Testis (tissue), 3 donors: Measurements from ENCODE around the gene FRMD8. TPM values are rescaled to one million over a fixed set of nuclear protein-coding genes. Genes with fewer than 3 reads are reported as not detected.
A peak's percentile ranks its signal among the peaks of the same experiment; 100 is the strongest.

Experiments used
- DNase-seq: peaks from one replicate; pipeline ENCODE4 v3.0.0-alpha.2; 2019
- H3K27ac ChIP-seq, 2 donors: fragments of 200-600 bp; sonication (generic); one replicate each; pipeline ENCODE4 v1.5.1; 2019
- H3K27me3 ChIP-seq: fragments of 200-600 bp; sonication (generic); one replicate; pipeline ENCODE4 v1.5.1; 2019
- H3K36me3 ChIP-seq: fragments of 200-600 bp; sonication (generic); one replicate; pipeline ENCODE4 v1.5.1; 2017; ENCODE audit warnings: low read depth; ENCODE audit errors: missing control alignments
- H3K4me1 ChIP-seq: fragments of 200-600 bp; sonication (generic); one replicate; pipeline ENCODE4 v1.5.1; 2019
- H3K4me3 ChIP-seq, 2 donors: fragments of 200-600 bp; sonication (generic); one replicate each; pipeline ENCODE4 v1.5.1; 2017 to 2019
- H3K9me3 ChIP-seq: fragments of 200-600 bp; sonication (generic); one replicate; pipeline ENCODE4 v1.5.1; 2017
- CTCF ChIP-seq, 3 experiments: fragments of 450-650 bp in 2 of 3; fragments of 200-600 bp in 1 of 3; sonication (generic) in 1 of 3; IDR thresholded peaks; one replicate each; pipeline ENCODE4 v1.5.1; 2016 to 2019; ENCODE audit warnings: antibody characterized with exemption in 3 of 3, mild to moderate bottlenecking in 2 of 3, moderate library complexity in 1 of 3
- POLR2A ChIP-seq: fragments of 450-650 bp; IDR thresholded peaks from one replicate; pipeline ENCODE4 v1.6.1; 2017; ENCODE audit warnings: antibody characterized with exemption, mild to moderate bottlenecking, moderate library complexity
- WGBS, 2 donors: methylation state at CpG; one replicate each; pipeline ENCODE4 v1.1.5; 2018; 5-methylcytosine and 5-hydroxymethylcytosine counted together
- intact Hi-C: fragments of 100-400 bp; cut with DNase I; formaldehyde crosslinking; loops from one replicate; pipeline ENCODE4 v1.15.1; 2023; ENCODE audit warnings: low total_unique reads
- polyA plus RNA-seq: library from polyadenylated mRNA; stranded (reverse); fragments of 350-450 nt; fragmentation: Illumina TruSeq; extraction: RNeasy Lipid Tissue Mini Kit (QIAGEN cat#74804); gene quantifications from one replicate; pipeline ENCODE4 v1.2.3, GENCODE V29; 2014; ENCODE audit warnings: low read depth, low replicate concordance; ENCODE audit not compliant: insufficient read depth
- total RNA-seq, 2 donors: library from RNA; depleted of rRNA; stranded (reverse); fragments of >200 nt; gene quantifications; one replicate each; pipeline ENCODE4 v1.2.3, GENCODE V29; 2016

The FRMD8 gene
- total and polyA plus RNA-seq, 3 donors from 2014 or later: 31.4 to 118 (median 92.5) TPM

DNA sequence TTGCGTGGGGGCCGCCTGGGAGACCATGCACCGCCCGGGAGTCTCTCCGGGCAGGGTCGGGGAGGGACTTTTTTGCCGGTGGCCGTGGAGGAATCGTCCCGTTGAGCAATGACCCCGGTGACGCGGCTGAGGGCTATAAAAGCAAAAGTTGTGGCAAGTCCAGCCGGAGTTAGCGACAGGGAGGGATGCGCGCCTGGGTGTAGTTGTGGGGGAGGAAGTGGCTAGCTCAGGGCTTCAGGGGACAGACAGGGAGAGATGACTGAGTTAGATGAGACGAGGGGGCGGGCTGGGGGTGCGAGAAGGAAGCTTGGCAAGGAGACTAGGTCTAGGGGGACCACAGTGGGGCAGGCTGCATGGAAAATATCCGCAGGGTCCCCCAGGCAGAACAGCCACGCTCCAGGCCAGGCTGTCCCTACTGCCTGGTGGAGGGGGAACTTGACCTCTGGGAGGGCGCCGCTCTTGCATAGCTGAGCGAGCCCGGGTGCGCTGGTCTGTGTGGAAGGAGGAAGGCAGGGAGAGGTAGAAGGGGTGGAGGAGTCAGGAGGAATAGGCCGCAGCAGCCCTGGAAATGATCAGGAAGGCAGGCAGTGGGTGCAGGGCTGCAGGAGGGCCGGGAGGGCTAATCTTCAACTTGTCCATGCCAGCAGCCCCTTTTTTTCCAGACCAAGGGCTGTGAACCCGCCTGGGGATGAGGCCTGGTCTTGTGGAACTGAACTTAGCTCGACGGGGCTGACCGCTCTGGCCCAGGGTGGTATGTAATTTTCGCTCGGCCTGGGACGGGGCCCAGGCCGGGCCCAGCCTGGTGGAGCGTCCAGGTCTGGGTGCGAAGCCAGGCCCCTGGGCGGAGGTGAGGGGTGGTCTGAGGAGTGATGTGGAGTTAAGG is 36.4 kb downstream of the FRMD8 start, which contains the start of gene NEAT1:
NEAT1 (plus strand) TSS at position 166 of the 883 bp plus-strand sequence.
- no peaks in the 10 kb centered on the region for H3K36me3 ChIP-seq
- TF ChIP-seq CTCF (IDR thresholded peaks at IDR 0.05) (peak in 2 of 3 experiments; percentile 0 to 25), POLR2A (peak; percentile 99)
- no peaks in the 10 kb centered on the region for H3K9me3 ChIP-seq
- H3K27me3 ChIP-seq: no peaks in the 10 kb centered on the region
- 1% methylated on average over 36 to 39 of the region's 40 CpGs for WGBS, 2 donors
- peaks cover 47% of the 10 kb centered on the region for H3K4me1 ChIP-seq
- DNase-seq: peak; percentile 98
- intact Hi-C loops: loop anchor here (5.0 kb wide), 1 partner anchor 74 kb away; the partner anchor contains the start of gene MALAT1
- H3K4me3 ChIP-seq: peak within 1 kb of the TSS; percentile 86 to 93
- peak within 1 kb of the TSS; percentile 94 to 96 for H3K27ac ChIP-seq

GRCh38 chr11:65423516-65424204 is 37.2 kb downstream of the FRMD8 start:
- intact Hi-C loops: loop anchor here (5.0 kb wide), 1 partner anchor 74 kb away; the partner anchor contains the start of gene MALAT1
- TF ChIP-seq POLR2A (no peak), CTCF (IDR thresholded peaks at IDR 0.05) (no peak)
- H3K4me1 ChIP-seq: peaks cover 42% of the 10 kb centered on the region
- peak overlapping the region; percentile 86 to 93 for H3K4me3 ChIP-seq
- no peaks in the 10 kb centered on the region for H3K36me3 ChIP-seq
- no peaks in the 10 kb centered on the region for H3K27me3 ChIP-seq
- no peaks in the 10 kb centered on the region for H3K9me3 ChIP-seq
- peak; percentile 16 for DNase-seq
- peak overlapping the region; percentile 94 to 96 for H3K27ac ChIP-seq
- 0 to 1% methylated on average over 12 to 19 of the region's 19 CpGs for WGBS, 2 donors

DNA sequence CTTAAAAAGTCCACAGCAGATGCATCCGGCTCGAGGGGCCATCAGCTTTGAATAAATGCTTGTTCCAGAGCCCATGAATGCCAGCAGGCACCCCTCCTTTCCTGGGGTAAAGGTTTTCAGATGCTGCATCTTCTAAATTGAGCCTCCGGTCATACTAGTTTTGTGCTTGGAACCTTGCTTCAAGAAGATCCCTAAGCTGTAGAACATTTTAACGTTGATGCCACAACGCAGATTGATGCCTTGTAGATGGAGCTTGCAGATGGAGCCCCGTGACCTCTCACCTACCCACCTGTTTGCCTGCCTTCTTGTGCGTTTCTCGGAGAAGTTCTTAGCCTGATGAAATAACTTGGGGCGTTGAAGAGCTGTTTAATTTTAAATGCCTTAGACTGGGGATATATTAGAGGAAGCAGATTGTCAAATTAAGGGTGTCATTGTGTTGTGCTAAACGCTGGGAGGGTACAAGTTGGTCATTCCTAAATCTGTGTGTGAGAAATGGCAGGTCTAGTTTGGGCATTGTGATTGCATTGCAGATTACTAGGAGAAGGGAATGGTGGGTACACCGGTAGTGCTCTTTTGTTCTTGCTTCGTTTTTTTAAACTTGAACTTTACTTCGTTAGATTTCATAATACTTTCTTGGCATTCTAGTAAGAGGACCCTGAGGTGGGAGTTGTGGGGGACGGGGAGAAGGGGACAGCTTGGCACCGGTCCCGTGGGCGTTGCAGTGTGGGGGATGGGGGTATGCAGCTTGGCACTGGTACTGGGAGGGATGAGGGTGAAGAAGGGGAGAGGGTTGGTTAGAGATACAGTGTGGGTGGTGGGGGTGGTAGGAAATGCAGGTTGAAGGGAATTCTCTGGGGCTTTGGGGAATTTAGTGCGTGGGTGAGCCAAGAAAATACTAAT is 38.0 kb downstream of the FRMD8 start:
- WGBS, 2 donors: 2% methylated on average over 18 of the region's 18 CpGs
- no peaks in the 10 kb centered on the region for H3K9me3 ChIP-seq
- H3K27ac ChIP-seq: peak overlapping the region; percentile 94 to 96
- no peaks in the 10 kb centered on the region for H3K27me3 ChIP-seq
- intact Hi-C loops: loop anchor here (5.0 kb wide), 1 partner anchor 73 kb away; the partner anchor contains the start of gene MALAT1
- peaks cover 37% of the 10 kb centered on the region for H3K4me1 ChIP-seq
- peak overlapping the region; percentile 86 to 93 for H3K4me3 ChIP-seq
- H3K36me3 ChIP-seq: no peaks in the 10 kb centered on the region
- TF ChIP-seq CTCF (IDR thresholded peaks at IDR 0.05) (no peak), POLR2A (no peak)
- DNase-seq: peak; percentile 33
